Measurements from ENCODE around the gene KAT6B.

GRCh38 chr10:74883428-74883827, 57.0 kb downstream of the KAT6B start:
- TF ChIP-seq PBX3 (CRISPR knock-in tag; IDR thresholded peaks at IDR 0.05) (no peak), ATF2 (tag by site-specific recombination; IDR thresholded peaks at IDR 0.05; ENCODE audit: low read depth) (no peak), ZNF280C (tag by site-specific recombination; IDR thresholded peaks at IDR 0.05) (no peak), ZNF670 (tag by site-specific recombination; IDR thresholded peaks at IDR 0.05; ENCODE audit: low read depth) (no peak), CTCF (tag by site-specific recombination; IDR thresholded peaks at IDR 0.05) (no peak), HIC1 (tag by site-specific recombination; IDR thresholded peaks at IDR 0.05) (no peak), ZBTB10 (tag by site-specific recombination; IDR thresholded peaks at IDR 0.05) (no peak)

Measured in HEK293 (cell line).